HEK293 (cell line): ENCODE measurements around the gene CCDC144A.
"Not testable (repeated sequence)": the region's sequence is repeated elsewhere in the genome, so short reads cannot be mapped to it uniquely, and the experiment has no call there.

Experiments
- CTCF ChIA-PET: fragments of 350-600 bp; formaldehyde crosslinking; extraction: SDS; loops from one replicate; lab custom pipeline; 2021; ENCODE audit warnings: antibody characterized with exemption; lab: Yijun Ruan, JAX
- POLR2A ChIA-PET: fragments of 300-600 bp; formaldehyde crosslinking; extraction: SDS; loops from one replicate; lab custom pipeline; 2020; ENCODE audit warnings: antibody characterized with exemption, inconsistent platforms; lab: Yijun Ruan, JAX
- H3K27ac ChIP-seq: fragments of 200-500 bp; sonication (Bioruptor generic); 2 replicates; pipeline ENCODE4 v1.5.1; 2014; ENCODE audit warnings: low read depth, low read length, control low read depth, inconsistent platforms; ENCODE audit errors: extremely low read depth
- H3K36me3 ChIP-seq, 2 experiments: fragments of 200-500 bp in 1 of 2; sonication (Bioruptor generic) in 1 of 2; 1 replicate in 1 of 2; 2 replicates in 1 of 2; pipeline ENCODE4 v1.5.1; 2014 to 2017; ENCODE audit warnings: inconsistent platforms in 2 of 2, low read length in 2 of 2; ENCODE audit not compliant: control insufficient read depth in 2 of 2, insufficient read depth in 1 of 2
- H3K4me1 ChIP-seq: fragments of 200-500 bp; sonication (Bioruptor generic); 2 replicates; pipeline ENCODE4 v1.5.1; 2014; ENCODE audit warnings: mild to moderate bottlenecking, low read length, inconsistent platforms; ENCODE audit not compliant: control insufficient read depth, insufficient read depth
- H3K4me3 ChIP-seq: 2 replicates; pipeline ENCODE4 v1.5.1; 2011; ENCODE audit warnings: low read depth, mild to moderate bottlenecking, control low read depth, low read length, moderate library complexity
- H3K9me3 ChIP-seq: fragments of 200-500 bp; sonication (Bioruptor generic); 2 replicates; pipeline ENCODE4 v1.5.1; 2014; ENCODE audit warnings: low read depth, low read length, inconsistent platforms; ENCODE audit not compliant: control insufficient read depth, insufficient read depth
- EGR2 ChIP-seq: fragments of 450-650 bp; formaldehyde crosslinking; IDR thresholded peaks from 2 replicates; pipeline ENCODE4 v1.5.1; 2016; ENCODE audit warnings: low read depth, missing biosample characterization, missing genetic modification characterization
- ZFHX2 ChIP-seq: fragments of 450-650 bp; formaldehyde crosslinking; conservative IDR thresholded peaks from 2 replicates; pipeline ENCODE4 v1.5.1; 2016; ENCODE audit warnings: missing biosample characterization, missing genetic modification characterization

Gene CCDC144A

DNA sequence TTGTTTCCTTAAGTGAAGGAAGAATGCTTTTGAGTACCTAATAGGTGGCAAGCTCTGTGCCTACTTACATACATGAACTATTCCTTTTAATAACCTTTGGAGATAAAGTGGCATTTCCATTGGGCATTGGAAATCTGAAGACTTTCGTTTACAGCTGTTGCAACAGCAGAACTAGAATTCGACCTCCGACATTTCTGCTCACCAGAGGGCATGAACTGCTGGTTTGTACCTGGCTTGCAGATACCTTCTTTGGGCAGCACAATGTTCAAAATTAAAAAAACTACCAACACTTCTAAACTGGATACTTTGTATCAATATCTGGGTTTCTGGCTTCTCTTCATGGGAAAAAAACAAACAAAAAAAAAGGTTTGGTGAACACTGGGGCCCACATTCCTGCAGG is 99.6 kb downstream of the CCDC144A start:
- CTCF ChIA-PET, H3K27ac ChIP-seq, H3K4me3 ChIP-seq, H3K36me3 ChIP-seq, POLR2A ChIA-PET, H3K4me1 ChIP-seq, H3K9me3 ChIP-seq: not testable (repeated sequence)

DNA sequence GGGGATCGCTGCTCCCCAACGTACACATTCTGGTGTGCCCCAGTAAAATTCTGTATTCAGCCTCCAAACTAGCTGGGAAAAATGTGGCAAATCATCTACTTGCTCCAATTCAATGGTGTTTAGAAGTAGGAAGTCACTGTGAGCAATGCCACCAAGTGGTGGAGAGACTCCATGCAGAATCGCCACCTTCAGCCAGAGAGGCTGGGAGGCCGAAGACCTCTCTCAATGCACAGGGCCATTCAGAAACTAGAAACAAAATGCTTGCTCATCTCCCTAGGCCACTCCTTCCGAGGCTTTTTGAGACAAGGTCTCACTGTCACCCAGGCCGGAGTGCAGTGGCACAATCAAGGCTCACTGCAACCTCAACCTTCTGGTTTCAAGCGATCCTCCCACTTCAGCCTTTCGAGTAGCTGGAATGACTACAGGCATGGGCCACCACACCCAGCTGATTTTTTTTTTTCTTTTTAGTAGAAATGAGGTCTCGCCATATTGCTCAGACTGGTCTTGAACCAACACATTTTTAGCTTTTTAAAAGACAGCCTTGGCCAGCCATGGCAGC is 100.4 kb downstream of the CCDC144A start:
- H3K9me3 ChIP-seq, CTCF ChIA-PET, H3K27ac ChIP-seq, POLR2A ChIA-PET, H3K4me3 ChIP-seq, H3K4me1 ChIP-seq, H3K36me3 ChIP-seq: not testable (repeated sequence)

DNA sequence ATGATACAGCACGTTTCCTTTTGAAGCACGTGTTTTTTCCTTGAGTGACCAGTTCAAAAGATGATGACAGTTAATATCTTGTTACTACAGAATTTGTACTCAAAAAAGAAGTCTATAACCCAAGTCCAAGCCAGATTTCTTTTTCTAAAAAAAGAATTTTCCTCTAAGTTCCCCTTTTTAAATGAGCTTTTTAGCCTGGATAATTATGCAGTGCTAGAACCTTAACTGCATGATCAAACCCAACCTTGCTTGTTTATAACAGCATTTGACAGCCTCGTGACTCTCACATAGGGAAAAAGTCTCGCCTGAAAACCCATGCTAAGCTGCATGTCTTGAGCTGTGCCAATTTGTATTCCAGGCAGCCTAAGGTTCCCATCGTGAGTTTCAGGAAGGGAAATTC is 104.2 kb downstream of the CCDC144A start:
- H3K27ac ChIP-seq, H3K4me1 ChIP-seq, H3K36me3 ChIP-seq, POLR2A ChIA-PET, H3K9me3 ChIP-seq, CTCF ChIA-PET, H3K4me3 ChIP-seq: not testable (repeated sequence)

DNA sequence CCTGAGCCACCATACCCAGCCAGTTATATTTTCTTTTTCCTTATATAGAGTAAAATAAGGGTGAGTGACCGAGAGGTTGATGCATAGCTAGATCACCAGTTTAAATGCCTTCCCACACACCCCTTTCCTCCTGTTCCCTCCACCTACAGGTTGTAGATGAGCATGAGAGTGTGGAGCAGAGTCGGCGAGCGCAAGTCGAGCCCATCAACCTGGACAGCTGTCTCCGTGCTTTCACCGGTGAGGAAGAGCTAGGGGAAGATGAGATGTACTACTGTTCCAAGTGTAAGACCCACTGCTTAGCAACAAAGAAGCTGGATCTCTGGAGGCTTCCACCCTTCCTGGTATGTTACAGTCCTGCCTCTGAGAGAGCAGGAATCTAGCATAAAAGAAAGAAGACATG is 105.9 kb downstream of the CCDC144A start:
- H3K9me3 ChIP-seq, H3K4me3 ChIP-seq, H3K4me1 ChIP-seq, POLR2A ChIA-PET, CTCF ChIA-PET, H3K36me3 ChIP-seq, H3K27ac ChIP-seq: not testable (repeated sequence)

DNA sequence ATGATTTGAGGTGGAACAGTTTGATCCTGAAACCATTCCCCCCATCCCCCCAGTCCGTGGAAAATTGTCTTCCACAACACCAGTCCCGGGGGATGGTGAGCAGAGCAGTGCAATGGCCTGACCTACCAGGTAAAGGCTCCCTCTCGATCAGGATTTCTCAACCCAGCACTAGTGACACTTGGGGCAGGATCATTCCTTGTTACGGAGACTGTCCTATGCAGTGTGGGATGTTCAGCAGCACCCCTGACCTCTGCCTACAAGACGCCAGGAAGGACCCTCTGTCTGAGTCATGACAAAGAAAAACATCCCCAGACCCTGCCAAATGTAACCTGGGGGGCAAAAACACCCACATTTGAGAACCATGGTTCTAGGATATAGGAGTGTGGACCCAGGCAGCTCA is 114.8 kb downstream of the CCDC144A start:
- POLR2A ChIA-PET, CTCF ChIA-PET, H3K9me3 ChIP-seq: not testable (repeated sequence)

DNA sequence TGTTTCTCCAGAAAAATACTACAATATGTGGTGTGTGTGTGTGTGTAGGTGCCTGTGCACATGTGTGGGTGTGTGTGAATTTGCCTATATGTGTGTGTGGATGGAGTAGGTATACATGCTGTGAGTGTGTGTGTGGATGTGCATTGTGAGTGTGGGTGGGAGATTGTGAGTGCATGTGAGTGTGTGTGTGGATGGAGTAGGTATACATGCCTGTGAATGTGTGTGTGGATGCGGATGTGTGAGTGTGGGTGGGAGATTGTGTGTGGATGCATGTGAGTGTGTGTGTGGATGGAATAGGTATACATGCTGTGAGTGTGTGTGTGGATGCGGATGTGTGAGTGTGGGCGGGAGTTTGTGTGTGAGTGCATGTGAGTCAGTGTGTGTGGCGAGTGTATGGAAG is 116.6 kb downstream of the CCDC144A start:
- H3K27ac ChIP-seq, H3K9me3 ChIP-seq, H3K36me3 ChIP-seq, POLR2A ChIA-PET, CTCF ChIA-PET, H3K4me1 ChIP-seq, H3K4me3 ChIP-seq: not testable (repeated sequence)
- TF ChIP-seq EGR2 (tag by site-specific recombination): peak; percentile 87
- TF ChIP-seq ZFHX2: peak; percentile 93

More for the DNA sequence above, 114.8 kb downstream of the CCDC144A start:
- not testable (repeated sequence) for H3K4me1 ChIP-seq, H3K27ac ChIP-seq, H3K36me3 ChIP-seq, H3K4me3 ChIP-seq

DNA sequence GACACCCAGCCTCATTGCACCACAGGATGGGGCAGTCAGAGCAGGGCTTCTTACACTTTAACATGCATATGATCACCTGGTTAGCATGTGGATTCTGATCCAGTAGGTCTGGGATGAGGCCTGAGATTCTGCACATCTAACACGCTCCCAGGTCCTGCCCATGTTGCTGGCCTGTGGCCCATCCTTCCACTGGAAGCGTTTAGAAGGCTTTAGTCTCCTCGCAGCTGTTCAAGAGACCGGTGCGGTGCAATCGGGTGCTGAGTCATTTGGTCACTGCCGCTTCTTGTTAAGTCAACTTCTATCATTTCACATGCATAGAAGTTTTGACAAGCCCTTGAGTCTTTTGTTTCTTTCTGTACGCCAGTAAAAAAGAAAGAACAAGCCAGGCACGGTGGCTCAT is 117.6 kb downstream of the CCDC144A start:
- H3K4me3 ChIP-seq, H3K36me3 ChIP-seq, H3K9me3 ChIP-seq, H3K27ac ChIP-seq, H3K4me1 ChIP-seq, CTCF ChIA-PET, POLR2A ChIA-PET: not testable (repeated sequence)

DNA sequence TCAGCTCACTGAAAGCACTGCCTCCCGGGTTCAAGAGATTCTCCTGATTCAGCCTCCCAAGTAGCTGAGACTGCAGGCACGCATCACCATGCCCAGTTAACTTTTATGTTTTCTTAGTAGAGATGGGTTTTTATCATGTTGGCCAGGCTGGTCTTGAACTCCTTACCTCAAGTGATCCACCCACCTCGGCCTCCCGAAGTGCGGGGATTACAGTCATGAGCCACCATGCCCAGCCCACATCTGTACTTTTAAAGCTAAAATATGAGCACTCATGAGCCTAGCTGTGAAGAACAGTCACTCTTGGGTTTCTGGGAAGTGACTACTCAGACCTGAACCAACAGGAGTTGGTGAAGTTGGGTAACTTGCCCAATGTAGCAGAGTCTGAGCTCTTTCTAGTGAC is 120.2 kb downstream of the CCDC144A start:
- H3K4me1 ChIP-seq, H3K36me3 ChIP-seq, H3K4me3 ChIP-seq, H3K9me3 ChIP-seq, POLR2A ChIA-PET, H3K27ac ChIP-seq, CTCF ChIA-PET: not testable (repeated sequence)
